ENCODE results near the gene ACTRT2. TPM values are rescaled to one million over a fixed set of nuclear protein-coding genes. Genes with fewer than 3 reads are reported as not detected.

The ACTRT2 gene
- total and polyA plus RNA-seq, 2 of the 8 experiments (the other 6 are each of a cell fraction or from before 2014, with no cell fraction given): not detected

- TF ChIP-seq EZH2 (IDR thresholded peaks at IDR 0.05; ENCODE audit: low read depth, low read length, severe bottlenecking) (no peak), MAFK (IDR thresholded peaks at IDR 0.05; ENCODE audit: low read depth, low read length) (no peak), SIN3A (conservative IDR thresholded peaks at IDR 0.05 in 1 of 2, IDR thresholded peaks at IDR 0.05 in 1 of 2; ENCODE audit: low read depth in 1 of 2, low read length in 2 of 2) (no peak), EP300 (IDR thresholded peaks at IDR 0.05; ENCODE audit: borderline replicate concordance in 1 of 2, low read depth in 2 of 2, low read length in 2 of 2) (no peak), ATF2 (IDR thresholded peaks at IDR 0.05; ENCODE audit: low read length) (no peak), E2F6 (IDR thresholded peaks at IDR 0.05) (no peak)
Measured at GRCh38 chr1:2975466-2976179, 45.6 kb upstream of the ACTRT2 start (continued).

All from H1 (cell line).